D721Med (cell line): ENCODE data around the gene ZNF625.

Experiments
- DNase-seq: peaks from one replicate; pipeline ENCODE4 v3.0.0; 2011; ENCODE audit warnings: low spot score; ENCODE audit not compliant: insufficient read length
- FAIRE-seq: peaks from 2 replicates; lab custom pipeline; 2011; peaks lifted over from hg19 to GRCh38; lab: Jason Lieb, UNC
- TF ChIP-seq, protein P1 (sequence below): IDR thresholded peaks from 2 replicates; pipeline ENCODE4 v1.5.1; 2012; ENCODE audit warnings: mild to moderate bottlenecking, control low read depth; ENCODE audit not compliant: insufficient read depth; ENCODE audit errors: missing control alignments

ZNF625 gene

GRCh38 chr19:12139269-12139668 is 17.3 kb downstream of the ZNF625 start:
- no peak for FAIRE-seq

GRCh38 chr19:12137221-12137940 is 19.2 kb downstream of the ZNF625 start:
- TF ChIP-seq, protein P1, sequence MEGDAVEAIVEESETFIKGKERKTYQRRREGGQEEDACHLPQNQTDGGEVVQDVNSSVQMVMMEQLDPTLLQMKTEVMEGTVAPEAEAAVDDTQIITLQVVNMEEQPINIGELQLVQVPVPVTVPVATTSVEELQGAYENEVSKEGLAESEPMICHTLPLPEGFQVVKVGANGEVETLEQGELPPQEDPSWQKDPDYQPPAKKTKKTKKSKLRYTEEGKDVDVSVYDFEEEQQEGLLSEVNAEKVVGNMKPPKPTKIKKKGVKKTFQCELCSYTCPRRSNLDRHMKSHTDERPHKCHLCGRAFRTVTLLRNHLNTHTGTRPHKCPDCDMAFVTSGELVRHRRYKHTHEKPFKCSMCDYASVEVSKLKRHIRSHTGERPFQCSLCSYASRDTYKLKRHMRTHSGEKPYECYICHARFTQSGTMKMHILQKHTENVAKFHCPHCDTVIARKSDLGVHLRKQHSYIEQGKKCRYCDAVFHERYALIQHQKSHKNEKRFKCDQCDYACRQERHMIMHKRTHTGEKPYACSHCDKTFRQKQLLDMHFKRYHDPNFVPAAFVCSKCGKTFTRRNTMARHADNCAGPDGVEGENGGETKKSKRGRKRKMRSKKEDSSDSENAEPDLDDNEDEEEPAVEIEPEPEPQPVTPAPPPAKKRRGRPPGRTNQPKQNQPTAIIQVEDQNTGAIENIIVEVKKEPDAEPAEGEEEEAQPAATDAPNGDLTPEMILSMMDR, result peak; percentile 28
- no peak for FAIRE-seq
- no peak for DNase-seq

More at GRCh38 chr19:12139269-12139668, 17.3 kb downstream of the ZNF625 start:
- DNase-seq, result no peak
- TF ChIP-seq, protein P1, result no peak

GRCh38 chr19:12133069-12133468 is 23.5 kb downstream of the ZNF625 start:
- no peak for DNase-seq
- TF ChIP-seq, protein P1, result no peak
- no peak for FAIRE-seq

DNA sequence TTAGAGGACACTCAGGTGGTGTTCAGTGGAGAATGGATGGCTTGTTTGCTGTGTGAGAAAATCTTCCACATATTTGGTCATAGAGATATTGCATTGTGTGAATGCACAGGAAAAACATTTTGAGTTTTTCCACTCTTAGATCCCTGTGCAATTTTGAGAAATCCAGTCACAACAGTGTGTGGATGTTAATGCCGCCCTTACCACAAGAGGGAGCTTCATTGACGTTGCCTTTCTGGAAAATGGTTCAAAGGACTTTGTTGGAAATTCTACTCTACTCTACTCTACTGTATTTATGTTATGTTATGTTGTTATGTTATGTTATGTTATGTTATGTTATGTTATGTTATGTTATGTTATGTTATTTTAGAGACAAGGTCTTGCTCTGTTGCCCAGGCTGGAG is 29.8 kb downstream of the ZNF625 start:
- TF ChIP-seq, protein P1, result peak; percentile 44
- no peak for DNase-seq
- FAIRE-seq, result peak; percentile 88

DNA sequence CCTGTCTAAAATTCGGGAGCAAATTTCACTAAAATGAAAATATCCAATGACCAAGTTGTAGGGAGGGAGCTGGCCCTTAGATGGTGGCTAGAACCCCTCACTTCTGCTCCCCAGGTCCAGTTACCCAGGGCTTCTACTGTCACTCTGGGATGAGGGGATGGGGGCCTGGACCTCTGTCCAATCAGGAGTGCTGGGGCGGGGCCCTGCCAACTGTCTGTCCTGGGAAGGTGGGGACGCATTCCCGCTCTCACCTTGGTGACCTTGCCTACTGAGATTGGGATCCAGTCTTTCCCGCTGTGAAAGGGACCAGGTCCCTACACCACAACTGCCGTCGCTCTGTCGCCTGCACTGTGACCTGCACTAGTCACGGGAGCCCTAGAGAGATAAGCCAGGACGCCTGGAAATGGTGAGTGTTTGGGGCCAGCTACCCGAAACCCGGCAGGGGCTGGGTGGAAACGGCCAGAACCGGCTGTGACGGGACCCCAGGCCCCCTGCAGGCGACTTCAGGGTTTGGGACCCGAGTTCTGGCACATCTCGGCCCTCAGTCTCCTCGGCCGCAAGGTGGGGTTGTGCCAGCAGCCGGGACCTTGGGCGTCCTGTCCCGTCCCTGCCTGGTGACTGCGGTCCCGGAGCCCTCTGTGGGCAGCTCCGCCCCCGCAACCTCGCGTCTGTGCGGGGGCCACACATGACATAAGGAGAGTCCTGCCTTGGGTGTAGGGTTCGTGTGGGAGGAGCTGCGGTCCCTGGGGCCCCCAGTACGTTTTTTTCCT is 39.1 kb downstream of the ZNF625 start:
- TF ChIP-seq, protein P1, result no peak
- no peak for FAIRE-seq
- DNase-seq, result no peak

- TF ChIP-seq, protein P1, result no peak
- FAIRE-seq (no peak), DNase-seq (no peak)
Measured at GRCh38 chr19:12113121-12113520, 43.4 kb downstream of the ZNF625 start.

- FAIRE-seq (no peak), DNase-seq (no peak)
- TF ChIP-seq, protein P1, result no peak
Measured at GRCh38 chr19:12112701-12113100, 43.8 kb downstream of the ZNF625 start.
